ENCODE data around the gene NUP153.
A peak's percentile ranks its signal among the peaks of the same experiment; 100 is the strongest.
"Not testable (repeated sequence)": the region's sequence is repeated elsewhere in the genome, so short reads cannot be mapped to it uniquely, and the experiment has no call there.

NUP153 gene

GRCh38 chr6:17589406-17590096 is 117.2 kb downstream of the NUP153 start:
- H3K27ac ChIP-seq (ENCODE audit: low read depth, low read length) = no peak overlapping the region
- H3K4me3 ChIP-seq (ENCODE audit: low read depth in 1 of 5, low read length in 5 of 5) = no peak overlapping the region
- H3K9me3 ChIP-seq (ENCODE audit: control insufficient read depth in 5 of 5, low read length in 5 of 5) = no peaks in the 10 kb centered on the region
- H3K27me3 ChIP-seq (ENCODE audit: control insufficient read depth in 5 of 5, insufficient read depth in 4 of 5, low read length in 5 of 5) = no peaks in the 10 kb centered on the region
- no peaks in the 10 kb centered on the region for H3K36me3 ChIP-seq (ENCODE audit: control insufficient read depth in 5 of 5, insufficient read depth in 5 of 5, low read length in 5 of 5)
- H3K9ac ChIP-seq (ENCODE audit: low read length in 5 of 5) = no peak overlapping the region
- no peaks in the 10 kb centered on the region for H3K4me1 ChIP-seq (ENCODE audit: control insufficient read depth in 5 of 5, insufficient read depth in 5 of 5, low read length in 5 of 5)

- H3K9me3 ChIP-seq (ENCODE audit: control insufficient read depth in 5 of 5, low read length in 5 of 5) = no peaks in the 10 kb centered on the region
- no peaks in the 10 kb centered on the region for H3K36me3 ChIP-seq (ENCODE audit: control insufficient read depth in 5 of 5, insufficient read depth in 5 of 5, low read length in 5 of 5)
- no peaks in the 10 kb centered on the region for H3K27me3 ChIP-seq (ENCODE audit: control insufficient read depth in 5 of 5, insufficient read depth in 4 of 5, low read length in 5 of 5)
- no peak overlapping the region for H3K4me3 ChIP-seq (ENCODE audit: low read depth in 1 of 5, low read length in 5 of 5)
- H3K27ac ChIP-seq (ENCODE audit: low read depth, low read length) = no peak overlapping the region
- H3K9ac ChIP-seq (ENCODE audit: low read length in 5 of 5) = no peak overlapping the region
- peaks cover 0 to 7% (median 4%) of the 10 kb centered on the region in 5 donors for H3K4me1 ChIP-seq (ENCODE audit: control insufficient read depth in 5 of 5, insufficient read depth in 5 of 5, low read length in 5 of 5)
Observed at GRCh38 chr6:17588011-17588410, 118.7 kb downstream of the NUP153 start.

GRCh38 chr6:17586623-17587022 is 120.1 kb downstream of the NUP153 start:
- H3K27ac ChIP-seq (ENCODE audit: low read depth, low read length); H3K4me1 ChIP-seq (ENCODE audit: control insufficient read depth in 5 of 5, insufficient read depth in 5 of 5, low read length in 5 of 5); H3K36me3 ChIP-seq (ENCODE audit: control insufficient read depth in 5 of 5, insufficient read depth in 5 of 5, low read length in 5 of 5); H3K4me3 ChIP-seq (ENCODE audit: low read depth in 1 of 5, low read length in 5 of 5); H3K9me3 ChIP-seq (ENCODE audit: control insufficient read depth in 5 of 5, low read length in 5 of 5); H3K27me3 ChIP-seq (ENCODE audit: control insufficient read depth in 5 of 5, insufficient read depth in 4 of 5, low read length in 5 of 5); H3K9ac ChIP-seq (ENCODE audit: low read length in 5 of 5): not testable (repeated sequence)

- H3K27me3 ChIP-seq (ENCODE audit: control insufficient read depth in 5 of 5, insufficient read depth in 4 of 5, low read length in 5 of 5) = no peaks in the 10 kb centered on the region
- no peaks in the 10 kb centered on the region for H3K9me3 ChIP-seq (ENCODE audit: control insufficient read depth in 5 of 5, low read length in 5 of 5)
- H3K9ac ChIP-seq (ENCODE audit: low read length in 5 of 5) = no peak overlapping the region
- H3K27ac ChIP-seq (ENCODE audit: low read depth, low read length) = no peak overlapping the region
- peaks cover 0 to 7% (median 4%) of the 10 kb centered on the region in 5 donors for H3K4me1 ChIP-seq (ENCODE audit: control insufficient read depth in 5 of 5, insufficient read depth in 5 of 5, low read length in 5 of 5)
- H3K36me3 ChIP-seq (ENCODE audit: control insufficient read depth in 5 of 5, insufficient read depth in 5 of 5, low read length in 5 of 5) = no peaks in the 10 kb centered on the region
- H3K4me3 ChIP-seq (ENCODE audit: low read depth in 1 of 5, low read length in 5 of 5) = no peak overlapping the region
Observed at GRCh38 chr6:17585766-17586490, 120.8 kb downstream of the NUP153 start.

DNA sequence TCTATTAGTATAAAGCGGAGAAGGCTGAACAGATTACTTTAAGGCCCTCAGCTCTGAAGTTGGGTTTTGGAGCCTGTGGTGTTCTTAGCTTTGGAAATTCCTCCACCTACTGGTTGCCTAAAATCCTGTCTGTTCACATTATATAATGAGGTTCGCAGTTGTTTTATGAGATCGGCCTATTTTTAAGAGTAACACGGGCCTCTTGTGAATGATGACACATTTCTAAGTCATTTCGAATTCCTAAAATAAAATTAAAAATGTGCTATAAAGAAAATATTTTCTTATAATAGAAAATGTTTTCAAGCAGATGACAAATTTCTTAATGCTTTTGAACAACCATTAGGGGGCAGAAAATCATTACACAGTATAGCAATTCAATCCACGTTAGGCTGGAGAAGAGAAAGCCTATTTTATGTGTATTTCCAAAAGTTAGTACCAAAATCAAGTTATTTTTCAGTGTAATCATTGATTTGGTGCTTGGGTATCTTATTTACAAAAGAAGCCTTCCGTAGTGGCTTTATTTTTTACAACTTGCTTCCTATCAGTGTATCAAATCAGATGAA is 122.4 kb downstream of the NUP153 start:
- Histone ChIP-seq H3K27ac (ENCODE audit: low read depth, low read length) (peak overlapping the region; percentile 87), H3K27me3 (ENCODE audit: control insufficient read depth in 5 of 5, insufficient read depth in 4 of 5, low read length in 5 of 5) (no peaks in the 10 kb centered on the region), H3K9me3 (ENCODE audit: control insufficient read depth in 5 of 5, low read length in 5 of 5) (no peaks in the 10 kb centered on the region), H3K9ac (ENCODE audit: low read length in 5 of 5) (peak overlapping the region in 4 of 5 donors; percentile 38 to 67 (median 52)), H3K4me3 (ENCODE audit: low read depth in 1 of 5, low read length in 5 of 5) (peak overlapping the region in 4 of 5 donors; percentile 7 to 29 (median 18)), H3K4me1 (ENCODE audit: control insufficient read depth in 5 of 5, insufficient read depth in 5 of 5, low read length in 5 of 5) (peaks cover 0 to 10% (median 4%) of the 10 kb centered on the region in 5 donors), H3K36me3 (ENCODE audit: control insufficient read depth in 5 of 5, insufficient read depth in 5 of 5, low read length in 5 of 5) (no peaks in the 10 kb centered on the region)

GRCh38 chr6:17583811-17584210 is 122.9 kb downstream of the NUP153 start:
- Histone ChIP-seq H3K4me1 (ENCODE audit: control insufficient read depth in 5 of 5, insufficient read depth in 5 of 5, low read length in 5 of 5) (peaks cover 0 to 10% (median 4%) of the 10 kb centered on the region in 5 donors), H3K9ac (ENCODE audit: low read length in 5 of 5) (peak overlapping the region in 3 of 5 donors; percentile 18 to 51 (median 38)), H3K4me3 (ENCODE audit: low read depth in 1 of 5, low read length in 5 of 5) (peak overlapping the region in 3 of 5 donors; percentile 7 to 26 (median 11)), H3K27ac (ENCODE audit: low read depth, low read length) (peak overlapping the region; percentile 87), H3K9me3 (ENCODE audit: control insufficient read depth in 5 of 5, low read length in 5 of 5) (no peaks in the 10 kb centered on the region), H3K27me3 (ENCODE audit: control insufficient read depth in 5 of 5, insufficient read depth in 4 of 5, low read length in 5 of 5) (no peaks in the 10 kb centered on the region), H3K36me3 (ENCODE audit: control insufficient read depth in 5 of 5, insufficient read depth in 5 of 5, low read length in 5 of 5) (no peaks in the 10 kb centered on the region)

GRCh38 chr6:17581282-17581681 is 125.4 kb downstream of the NUP153 start:
- not testable (repeated sequence) for H3K27me3 ChIP-seq (ENCODE audit: control insufficient read depth in 5 of 5, insufficient read depth in 4 of 5, low read length in 5 of 5); H3K27ac ChIP-seq (ENCODE audit: low read depth, low read length); H3K4me3 ChIP-seq (ENCODE audit: low read depth in 1 of 5, low read length in 5 of 5)

GRCh38 chr6:17580518-17581048 is 126.1 kb downstream of the NUP153 start:
- Histone ChIP-seq H3K9ac (ENCODE audit: low read length in 5 of 5) (peak overlapping the region in 3 of 5 donors; percentile 56 to 62 (median 62)), H3K27ac (ENCODE audit: low read depth, low read length) (no peak overlapping the region), H3K9me3 (ENCODE audit: control insufficient read depth in 5 of 5, low read length in 5 of 5) (peaks cover 0 to 8% (median 6%) of the 10 kb centered on the region in 5 donors), H3K27me3 (ENCODE audit: control insufficient read depth in 5 of 5, insufficient read depth in 4 of 5, low read length in 5 of 5) (no peaks in the 10 kb centered on the region), H3K4me1 (ENCODE audit: control insufficient read depth in 5 of 5, insufficient read depth in 5 of 5, low read length in 5 of 5) (peaks cover 0 to 10% (median 4%) of the 10 kb centered on the region in 5 donors), H3K36me3 (ENCODE audit: control insufficient read depth in 5 of 5, insufficient read depth in 5 of 5, low read length in 5 of 5) (no peaks in the 10 kb centered on the region), H3K4me3 (ENCODE audit: low read depth in 1 of 5, low read length in 5 of 5) (peak overlapping the region in 4 of 5 donors; percentile 47 to 66 (median 56))

More at GRCh38 chr6:17581282-17581681, 125.4 kb downstream of the NUP153 start:
- not testable (repeated sequence) for H3K9me3 ChIP-seq (ENCODE audit: control insufficient read depth in 5 of 5, low read length in 5 of 5); H3K36me3 ChIP-seq (ENCODE audit: control insufficient read depth in 5 of 5, insufficient read depth in 5 of 5, low read length in 5 of 5); H3K9ac ChIP-seq (ENCODE audit: low read length in 5 of 5)
- H3K4me1 ChIP-seq (ENCODE audit: control insufficient read depth in 5 of 5, insufficient read depth in 5 of 5, low read length in 5 of 5) = peaks cover 0 to 10% (median 4%) of the 10 kb centered on the region in 5 donors

DNA sequence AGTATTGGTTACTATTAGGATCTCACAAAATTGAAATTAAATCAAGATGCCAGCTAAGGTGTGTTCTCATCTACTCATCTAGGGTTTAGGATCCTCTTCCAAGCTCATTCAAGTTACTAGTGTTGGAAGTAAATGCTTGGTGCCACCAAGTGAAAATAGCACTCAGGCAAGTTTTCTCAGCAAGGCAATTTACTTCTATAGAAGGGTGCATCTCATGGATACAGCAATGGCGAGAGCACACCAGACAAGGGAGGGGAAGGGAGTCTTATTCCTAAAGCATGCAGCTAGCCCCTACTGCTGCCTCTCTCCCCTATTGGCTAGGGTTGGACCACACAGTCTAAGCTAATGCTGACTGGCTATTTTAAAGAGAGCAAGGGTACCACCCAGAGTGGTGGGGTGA is 129.7 kb downstream of the NUP153 start:
- Histone ChIP-seq H3K9me3 (ENCODE audit: control insufficient read depth in 5 of 5, low read length in 5 of 5) (peaks cover 0 to 8% (median 6%) of the 10 kb centered on the region in 5 donors), H3K27me3 (ENCODE audit: control insufficient read depth in 5 of 5, insufficient read depth in 4 of 5, low read length in 5 of 5) (no peaks in the 10 kb centered on the region), H3K4me1 (ENCODE audit: control insufficient read depth in 5 of 5, insufficient read depth in 5 of 5, low read length in 5 of 5) (peaks cover 0 to 6% (median 3%) of the 10 kb centered on the region in 5 donors), H3K4me3 (ENCODE audit: low read depth in 1 of 5, low read length in 5 of 5) (no peak overlapping the region), H3K27ac (ENCODE audit: low read depth, low read length) (no peak overlapping the region), H3K9ac (ENCODE audit: low read length in 5 of 5) (no peak overlapping the region), H3K36me3 (ENCODE audit: control insufficient read depth in 5 of 5, insufficient read depth in 5 of 5, low read length in 5 of 5) (no peaks in the 10 kb centered on the region)

All from subcutaneous abdominal adipose tissue (tissue), 5 donors.